Spleen (tissue), 7 donors: Measurements from ENCODE around the gene CDH13.

Experiments used
- POLR2A ChIP-seq, 3 donors: fragments of 450-650 bp; IDR thresholded peaks; one replicate each; pipeline ENCODE4 v1.5.1; 2017; ENCODE audit warnings: antibody characterized with exemption in 3 of 3, mild to moderate bottlenecking in 1 of 3
- POLR2AphosphoS5 ChIP-seq, 3 donors: sonication (generic); formaldehyde crosslinking; IDR thresholded peaks; one replicate each; pipeline ENCODE4 v1.5.1; 2017; ENCODE audit warnings: antibody characterized with exemption in 3 of 3
- TF ChIP-seq, protein P1 (sequence below), 11 experiments: fragments of 200-600 bp in 7 of 11; fragments of 450-650 bp in 4 of 11; sonication (generic) in 4 of 11; IDR thresholded peaks in 8 of 11; conservative IDR thresholded peaks in 3 of 11; 1 replicate in 7 of 11; 2 replicates in 4 of 11; pipeline versions ENCODE4 v1.4.0 to v1.8.0; 2016 to 2021; ENCODE audit warnings: antibody characterized with exemption in 11 of 11, inconsistent platforms in 4 of 11, mild to moderate bottlenecking in 1 of 11
- donor health status: DM: no; HTN: no; CAD: no; lungs with moderate emphysema.
- donor health status: DM: no; HTN: no; CAD: no.
- donor health status: DM: no; HTN: no; CAD: no.

GRCh38 chr16:82990155-82990554, 363.4 kb downstream of the CDH13 start:
- TF ChIP-seq, protein P1, sequence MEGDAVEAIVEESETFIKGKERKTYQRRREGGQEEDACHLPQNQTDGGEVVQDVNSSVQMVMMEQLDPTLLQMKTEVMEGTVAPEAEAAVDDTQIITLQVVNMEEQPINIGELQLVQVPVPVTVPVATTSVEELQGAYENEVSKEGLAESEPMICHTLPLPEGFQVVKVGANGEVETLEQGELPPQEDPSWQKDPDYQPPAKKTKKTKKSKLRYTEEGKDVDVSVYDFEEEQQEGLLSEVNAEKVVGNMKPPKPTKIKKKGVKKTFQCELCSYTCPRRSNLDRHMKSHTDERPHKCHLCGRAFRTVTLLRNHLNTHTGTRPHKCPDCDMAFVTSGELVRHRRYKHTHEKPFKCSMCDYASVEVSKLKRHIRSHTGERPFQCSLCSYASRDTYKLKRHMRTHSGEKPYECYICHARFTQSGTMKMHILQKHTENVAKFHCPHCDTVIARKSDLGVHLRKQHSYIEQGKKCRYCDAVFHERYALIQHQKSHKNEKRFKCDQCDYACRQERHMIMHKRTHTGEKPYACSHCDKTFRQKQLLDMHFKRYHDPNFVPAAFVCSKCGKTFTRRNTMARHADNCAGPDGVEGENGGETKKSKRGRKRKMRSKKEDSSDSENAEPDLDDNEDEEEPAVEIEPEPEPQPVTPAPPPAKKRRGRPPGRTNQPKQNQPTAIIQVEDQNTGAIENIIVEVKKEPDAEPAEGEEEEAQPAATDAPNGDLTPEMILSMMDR (IDR thresholded peaks at IDR 0.05 in 8 of 11, conservative IDR thresholded peaks at IDR 0.05 in 3 of 11), result no peak
- TF ChIP-seq POLR2AphosphoS5 (IDR thresholded peaks at IDR 0.05), result no peak
- no peak for TF ChIP-seq POLR2A (IDR thresholded peaks at IDR 0.05)
